ENCODE results near the gene VSTM4.

DNA sequence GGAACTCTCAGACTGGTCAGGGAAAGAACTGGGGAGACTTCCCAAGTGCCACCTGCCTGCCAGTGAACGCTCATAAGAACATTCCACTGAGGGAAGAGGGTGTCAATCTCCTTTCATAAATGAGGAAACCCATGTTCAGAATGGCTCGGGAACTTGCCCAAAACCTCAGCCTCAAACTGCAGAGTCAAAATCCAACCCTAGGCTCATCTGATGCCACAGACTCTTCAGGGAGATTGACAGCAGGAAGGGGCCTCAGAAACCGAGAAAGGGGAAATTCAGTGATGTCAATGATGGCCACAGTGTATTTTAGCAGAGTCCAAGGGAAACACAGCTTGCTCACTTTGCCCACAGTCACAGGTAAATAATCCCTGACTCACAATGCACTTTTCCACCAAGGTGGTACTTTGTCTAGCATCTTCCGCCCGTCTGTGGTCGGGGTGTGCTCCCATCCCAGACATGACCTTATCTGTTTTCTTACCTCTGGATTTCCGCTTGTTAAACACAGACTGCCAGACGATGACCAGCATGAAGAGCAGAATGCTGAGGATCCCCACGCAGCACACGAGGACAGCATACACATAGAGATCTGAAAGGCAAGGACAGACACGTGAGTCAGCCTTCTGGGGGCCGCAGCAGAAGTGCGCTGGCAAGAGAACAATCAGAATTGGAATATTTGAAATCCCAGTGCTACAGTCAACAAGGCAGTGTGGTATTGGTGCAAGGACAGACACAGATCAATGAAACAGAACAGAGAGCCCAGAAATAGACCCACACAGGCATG lies 38.4 kb downstream of the VSTM4 start:
- TF ChIP-seq, protein P1, sequence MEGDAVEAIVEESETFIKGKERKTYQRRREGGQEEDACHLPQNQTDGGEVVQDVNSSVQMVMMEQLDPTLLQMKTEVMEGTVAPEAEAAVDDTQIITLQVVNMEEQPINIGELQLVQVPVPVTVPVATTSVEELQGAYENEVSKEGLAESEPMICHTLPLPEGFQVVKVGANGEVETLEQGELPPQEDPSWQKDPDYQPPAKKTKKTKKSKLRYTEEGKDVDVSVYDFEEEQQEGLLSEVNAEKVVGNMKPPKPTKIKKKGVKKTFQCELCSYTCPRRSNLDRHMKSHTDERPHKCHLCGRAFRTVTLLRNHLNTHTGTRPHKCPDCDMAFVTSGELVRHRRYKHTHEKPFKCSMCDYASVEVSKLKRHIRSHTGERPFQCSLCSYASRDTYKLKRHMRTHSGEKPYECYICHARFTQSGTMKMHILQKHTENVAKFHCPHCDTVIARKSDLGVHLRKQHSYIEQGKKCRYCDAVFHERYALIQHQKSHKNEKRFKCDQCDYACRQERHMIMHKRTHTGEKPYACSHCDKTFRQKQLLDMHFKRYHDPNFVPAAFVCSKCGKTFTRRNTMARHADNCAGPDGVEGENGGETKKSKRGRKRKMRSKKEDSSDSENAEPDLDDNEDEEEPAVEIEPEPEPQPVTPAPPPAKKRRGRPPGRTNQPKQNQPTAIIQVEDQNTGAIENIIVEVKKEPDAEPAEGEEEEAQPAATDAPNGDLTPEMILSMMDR (conservative IDR thresholded peaks at IDR 0.05; ENCODE audit: low read length) = no peak
- TF ChIP-seq EZH2phosphoT487 (IDR thresholded peaks at IDR 0.05; ENCODE audit: borderline replicate concordance) = no peak

All from Loucy (cell line).